Measurements from ENCODE around the gene TECPR1.

Gene TECPR1

DNA sequence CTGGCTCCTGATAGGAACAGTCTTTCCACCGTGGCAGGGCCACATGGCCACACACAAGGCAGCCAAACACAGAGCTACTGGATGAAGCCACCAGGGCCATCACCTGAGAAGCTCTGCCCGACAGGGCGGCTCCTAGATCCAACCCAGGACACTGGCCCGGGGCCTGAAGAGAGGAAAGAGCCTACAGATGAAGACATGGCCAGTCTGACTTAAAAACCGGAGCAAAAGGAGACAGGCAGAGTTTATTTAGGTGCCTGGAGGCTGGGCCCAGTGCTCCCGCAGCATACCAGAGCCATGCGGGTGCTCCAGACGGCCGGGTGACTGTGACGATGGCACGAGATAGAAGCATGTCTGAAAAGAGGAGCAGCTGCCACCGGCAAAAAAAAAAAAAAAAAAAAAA, 3.9 kb downstream of the TECPR1 start:
- no peak for DNase-seq

DNA sequence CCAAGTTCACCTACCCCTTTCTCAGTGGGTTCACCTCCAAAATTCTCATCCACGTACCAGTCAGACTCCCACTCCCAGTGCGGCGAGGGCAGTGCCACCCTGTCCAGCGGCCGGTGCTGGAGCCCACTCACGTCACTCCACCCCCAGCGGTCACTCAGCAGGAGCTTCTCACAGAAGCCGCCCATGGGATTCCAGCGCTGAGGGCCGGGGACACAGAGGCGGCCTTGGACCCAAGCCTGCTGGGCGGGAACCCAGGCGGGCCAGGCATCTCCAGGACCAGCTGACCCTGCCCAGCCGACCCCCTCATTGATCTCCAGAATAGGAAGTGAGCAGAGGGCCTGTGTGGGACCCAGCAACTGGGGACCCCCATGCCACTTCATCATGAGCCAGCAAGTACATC, 7.2 kb downstream of the TECPR1 start:
- DNase-seq: no peak

DNA sequence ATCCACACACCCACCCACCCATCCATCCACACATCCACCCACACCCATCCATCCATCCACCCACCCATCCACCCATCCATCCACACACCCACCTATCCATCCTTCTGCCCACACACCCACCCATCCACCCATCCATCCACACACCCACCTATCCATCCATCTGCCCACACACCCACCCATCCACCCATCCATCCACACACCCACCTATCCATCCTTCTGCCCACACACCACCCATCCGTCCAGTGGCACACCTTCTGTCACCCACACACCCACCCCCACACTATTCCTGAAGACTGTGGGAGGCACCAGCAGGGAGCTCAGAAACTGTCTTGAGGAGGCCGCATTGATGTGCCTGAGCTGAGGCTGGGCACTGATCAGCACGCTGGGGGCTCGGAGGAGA, 9.1 kb downstream of the TECPR1 start:
- DNase-seq: no peak

DNA sequence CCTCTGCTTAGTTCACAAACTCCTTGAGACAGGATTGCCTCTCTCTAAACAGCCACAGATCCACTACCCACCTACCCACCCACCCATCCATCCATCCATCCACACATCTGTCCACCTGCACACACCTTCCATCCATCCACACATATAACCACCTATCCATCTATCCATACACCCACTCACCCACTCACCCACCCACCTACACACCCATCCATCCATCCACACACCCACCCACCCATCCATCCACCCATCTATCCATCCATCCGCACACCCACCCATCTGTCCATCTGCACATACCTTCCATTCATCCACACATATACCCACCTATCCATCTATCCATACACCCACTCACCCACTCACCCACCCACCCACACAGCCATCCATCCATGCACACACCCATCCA, 9.7 kb downstream of the TECPR1 start:
- DNase-seq: no peak

DNA sequence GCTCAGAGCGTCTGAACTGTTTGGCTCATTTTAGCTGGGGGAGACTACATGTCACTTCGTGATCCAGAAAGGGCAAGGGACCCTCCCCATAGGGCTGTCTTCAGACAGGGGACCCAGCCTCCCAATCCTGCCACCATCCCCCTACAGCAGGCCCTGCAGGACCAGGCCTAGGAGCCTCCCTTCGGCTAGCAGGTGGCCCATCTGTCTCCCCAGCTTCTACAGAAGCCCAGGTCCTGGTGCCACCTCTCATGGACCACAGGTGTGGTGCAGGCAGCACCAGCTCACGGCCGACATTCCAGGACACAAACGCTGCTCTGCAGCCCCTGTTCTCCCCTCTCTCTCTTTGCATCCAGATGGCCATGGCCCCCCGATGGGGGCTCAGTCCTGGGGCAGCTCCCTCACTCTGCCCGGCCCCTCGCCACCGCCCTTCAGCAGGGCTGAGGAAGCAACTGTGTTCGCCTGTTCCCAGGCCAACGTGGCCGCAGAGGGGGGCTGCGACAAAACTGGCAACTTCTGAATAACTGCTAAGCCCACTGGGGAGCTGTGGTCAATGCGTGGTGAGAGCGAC, 10.3 kb downstream of the TECPR1 start:
- no peak for DNase-seq

DNA sequence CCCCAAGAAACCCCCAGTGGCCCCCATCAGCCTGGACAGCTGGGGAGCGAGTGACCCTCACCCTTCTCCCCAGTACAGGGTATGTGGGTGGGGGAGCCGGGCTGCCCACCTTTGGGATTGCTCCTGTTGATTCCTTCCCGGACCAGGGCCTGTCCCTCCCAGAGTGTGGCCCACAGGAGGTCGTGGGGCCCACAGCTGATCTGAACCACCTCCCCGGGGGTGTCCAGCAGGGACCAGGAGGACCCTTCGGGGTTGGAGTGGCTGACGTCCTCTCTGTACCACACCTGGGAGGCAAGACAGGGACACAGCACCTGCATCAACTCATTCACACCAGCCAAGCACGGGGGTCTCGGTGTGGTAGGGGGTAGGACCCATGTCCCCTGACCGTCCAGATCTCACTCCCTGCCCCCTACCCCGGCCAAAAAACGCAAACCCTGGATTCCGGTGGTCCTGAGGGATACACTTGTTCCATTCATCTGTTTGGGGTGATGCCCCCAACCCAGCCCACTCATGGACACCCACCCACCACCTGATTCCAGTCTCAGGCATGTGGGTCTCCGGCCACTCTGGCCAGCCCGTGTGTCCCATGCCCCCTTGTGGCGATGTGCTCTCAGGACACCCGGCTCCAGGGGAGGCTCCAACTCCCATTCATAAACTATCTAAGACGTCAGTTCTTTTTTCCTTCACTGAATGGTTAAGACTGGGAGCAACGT, 10.9 kb downstream of the TECPR1 start:
- no peak for DNase-seq

DNA sequence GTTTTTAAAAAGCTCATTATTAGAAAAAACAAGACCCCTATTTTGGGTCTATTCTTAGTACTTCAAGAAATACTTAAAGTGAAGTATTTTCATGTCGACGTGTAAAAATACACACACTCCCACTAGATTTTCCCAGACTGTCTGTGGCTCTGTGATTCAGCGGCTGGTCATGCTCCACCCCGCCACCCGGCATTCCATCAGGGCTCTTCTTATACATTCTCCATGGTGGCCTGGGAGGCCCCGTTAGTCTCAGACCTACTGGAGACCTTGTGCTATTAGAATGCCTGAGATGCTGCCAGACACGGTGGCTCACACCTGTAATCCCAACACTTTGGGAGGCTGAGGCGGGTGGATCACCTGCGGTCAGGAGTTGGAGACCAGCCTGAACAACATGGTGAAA, 13.1 kb downstream of the TECPR1 start:
- DNase-seq: no peak

DNA sequence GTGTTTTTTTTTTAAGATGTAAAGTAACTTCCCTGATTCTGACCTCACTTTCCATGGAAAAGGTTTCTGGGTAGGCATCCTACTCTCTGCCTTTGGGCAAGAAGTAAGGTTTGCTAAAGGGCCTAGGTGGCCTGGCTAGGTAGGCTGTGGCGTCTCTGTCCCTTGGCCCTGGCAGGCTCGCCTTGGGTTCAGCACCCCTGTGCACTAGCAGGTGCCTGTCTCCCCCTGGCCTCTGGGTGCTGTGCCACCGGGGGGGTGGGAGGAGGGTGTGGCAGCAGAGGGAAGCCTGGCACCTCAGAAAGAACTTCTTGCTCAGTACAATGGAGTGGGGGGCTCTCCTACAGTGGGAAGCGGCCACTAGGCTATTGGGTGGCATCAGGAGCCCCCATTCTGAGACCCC, 14.0 kb downstream of the TECPR1 start:
- DNase-seq: no peak

DNA sequence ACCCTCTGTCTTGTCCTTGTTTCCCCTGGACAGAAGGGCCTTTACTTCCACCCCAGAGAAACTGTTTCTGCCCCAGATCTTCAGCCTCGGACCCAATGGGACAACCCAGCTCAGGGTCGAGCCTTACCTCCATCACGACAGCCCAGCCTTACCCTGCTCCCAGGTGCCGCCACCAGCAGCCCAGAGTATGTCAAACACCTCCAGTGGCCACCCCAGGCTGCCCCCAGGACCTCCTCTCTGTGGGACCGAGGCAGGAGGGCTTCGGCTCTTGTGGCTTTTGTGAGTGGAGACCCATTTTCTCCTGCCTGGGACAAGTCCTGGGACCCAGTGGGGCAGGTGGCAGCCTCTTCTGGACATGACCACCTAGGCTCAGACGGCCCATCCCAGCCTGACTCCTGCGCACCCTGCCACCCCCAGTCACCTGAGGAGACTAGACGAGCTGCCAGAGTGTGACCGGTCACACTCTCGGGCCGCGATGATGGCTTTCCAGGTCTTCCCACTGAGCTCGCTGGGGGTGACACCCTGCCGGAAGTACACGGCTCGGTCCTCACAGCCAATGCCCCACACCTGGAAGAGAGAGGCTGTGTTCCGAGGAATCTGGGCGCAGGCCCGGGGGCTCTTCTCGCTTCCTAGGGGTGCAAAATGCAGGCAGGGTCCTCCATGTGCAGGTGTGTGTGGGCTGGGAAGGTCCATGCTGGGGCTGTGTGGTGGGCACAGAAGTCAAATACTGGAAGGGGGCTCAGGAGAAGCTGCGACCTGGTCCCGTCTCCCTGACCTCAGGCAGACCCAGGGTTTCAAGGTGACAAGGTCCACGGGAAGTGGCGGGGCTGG, 15.5 kb downstream of the TECPR1 start:
- no peak for DNase-seq

DNA sequence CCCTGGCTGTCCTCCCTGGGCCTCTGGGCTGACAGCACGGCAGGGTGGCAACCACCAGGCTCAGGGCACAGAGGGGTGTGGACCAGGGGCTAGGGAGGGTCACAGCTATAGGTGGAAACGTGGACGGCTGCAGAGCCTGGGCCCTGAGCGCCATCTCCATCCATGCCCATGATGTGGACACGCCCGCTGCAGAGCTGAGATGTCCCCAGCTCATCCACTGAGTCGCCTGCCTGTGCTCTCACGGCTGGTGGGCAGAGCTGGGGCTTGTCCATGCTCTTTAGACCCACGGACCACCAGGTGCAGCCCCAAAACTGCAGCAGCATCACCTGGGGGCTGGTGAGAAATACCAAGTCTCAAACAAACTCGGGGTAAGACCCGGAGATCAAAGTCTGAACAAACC, 16.1 kb downstream of the TECPR1 start:
- DNase-seq: no peak

DNA sequence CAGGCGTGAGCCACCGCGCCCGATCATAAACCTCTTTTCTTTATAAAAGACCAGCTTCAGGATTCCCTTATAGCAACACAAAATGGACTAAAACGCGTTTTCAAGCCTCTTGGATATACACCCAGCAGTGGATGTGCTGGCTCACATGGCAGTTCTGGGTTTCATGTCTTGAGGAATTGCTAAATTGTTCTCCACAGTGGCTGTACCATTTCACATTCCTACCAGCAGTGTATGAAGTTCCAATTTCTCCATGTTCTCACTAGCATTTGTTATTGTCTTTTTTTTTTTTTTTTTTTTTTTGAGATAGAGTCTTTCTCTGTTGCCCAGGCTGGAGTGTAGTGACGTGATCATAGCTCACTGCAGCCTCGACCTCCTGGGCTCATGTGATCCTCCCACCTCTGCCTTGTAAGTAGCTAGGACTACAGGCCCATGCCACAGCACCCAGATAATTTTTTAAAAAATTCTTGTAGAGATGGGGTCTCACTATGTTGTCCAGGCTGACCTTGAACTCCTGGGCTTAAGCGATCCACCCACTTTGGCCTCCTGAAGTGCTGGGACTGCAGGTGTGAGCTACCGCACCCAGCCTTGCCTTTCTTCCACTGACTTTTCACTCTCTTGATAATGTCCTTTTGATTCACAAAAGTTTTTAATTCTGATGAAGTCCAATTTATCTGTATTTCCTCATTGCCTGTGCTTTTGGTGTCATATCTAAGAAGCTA, 17.4 kb downstream of the TECPR1 start:
- no peak for DNase-seq

DNA sequence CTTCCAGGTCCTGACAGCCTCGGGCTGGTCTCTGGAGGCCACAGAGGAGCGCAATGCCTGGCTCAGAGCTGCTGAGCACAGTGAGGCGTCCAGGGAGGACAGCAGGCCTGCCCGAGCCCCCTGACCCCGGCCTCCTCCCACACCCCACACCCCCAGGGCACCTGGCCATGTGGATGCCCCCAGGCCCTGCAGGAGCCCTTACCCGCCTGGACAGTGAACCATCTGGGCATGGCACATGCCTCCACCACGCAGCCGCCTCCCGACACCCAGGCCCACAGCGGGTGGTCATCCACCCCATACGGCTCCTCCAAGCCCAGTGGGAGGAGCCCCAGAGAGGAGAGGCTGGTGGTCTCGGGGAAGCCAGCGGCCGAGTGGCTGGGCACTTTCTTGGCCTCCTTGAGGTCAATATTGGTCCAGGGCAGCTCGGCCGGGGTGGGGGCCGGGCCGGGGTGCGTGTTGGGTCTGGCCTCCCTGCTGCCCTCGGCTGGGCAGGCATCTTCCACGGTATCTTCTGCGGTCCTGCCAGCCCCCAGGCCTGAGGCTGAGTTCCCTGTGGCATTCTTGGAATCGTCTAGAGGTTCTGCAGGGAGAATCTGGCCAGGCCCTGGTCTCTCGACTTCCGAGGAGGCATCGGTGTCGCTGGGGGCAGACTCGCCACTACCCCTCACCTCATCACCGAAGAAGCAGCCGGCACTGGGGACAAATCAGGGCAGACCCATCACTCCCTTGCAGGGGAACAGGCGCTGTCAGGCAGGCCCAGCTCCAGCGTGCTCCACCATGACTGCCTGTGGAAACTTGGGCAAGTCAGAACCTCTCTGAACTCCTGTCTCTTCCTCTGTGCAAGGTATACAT, 18.6 kb downstream of the TECPR1 start:
- DNase-seq: no peak

DNA sequence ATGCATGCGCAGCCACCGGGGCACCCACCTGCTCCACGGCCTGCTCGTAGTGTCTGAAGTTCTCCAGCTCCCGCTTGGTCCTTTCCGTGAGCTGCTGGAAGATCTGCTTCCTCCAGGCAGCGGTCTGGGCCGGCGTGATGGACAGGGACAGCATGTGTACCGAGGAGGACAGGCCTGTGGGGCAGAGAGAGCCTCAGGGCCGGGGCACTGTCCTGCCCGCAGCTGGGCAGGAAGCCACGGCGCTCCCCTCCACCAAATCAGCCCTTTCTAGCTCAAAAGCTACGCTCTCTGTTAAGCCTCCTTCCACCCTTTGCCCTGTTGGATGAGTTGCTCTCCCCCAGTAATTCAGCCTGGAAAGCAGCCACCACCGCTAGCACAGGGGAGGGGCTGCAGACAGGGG, 19.2 kb downstream of the TECPR1 start:
- no peak for DNase-seq

DNA sequence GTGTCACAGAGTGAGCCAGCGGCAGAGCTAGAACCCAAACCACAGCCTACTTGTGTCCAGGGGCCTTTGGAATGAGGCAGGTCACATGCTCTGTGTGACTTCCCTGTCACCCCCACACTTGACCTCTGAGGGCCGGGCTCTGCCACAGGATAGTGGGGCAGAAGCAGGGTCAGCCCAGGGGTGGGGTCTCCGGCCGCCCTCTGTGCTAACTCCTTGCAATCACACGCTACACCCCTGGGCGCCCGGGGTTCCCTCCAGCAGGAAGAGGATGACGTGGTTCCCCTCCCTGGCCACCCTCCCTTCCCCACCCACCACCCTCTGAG, 19.8 kb downstream of the TECPR1 start:
- DNase-seq: no peak

DNA sequence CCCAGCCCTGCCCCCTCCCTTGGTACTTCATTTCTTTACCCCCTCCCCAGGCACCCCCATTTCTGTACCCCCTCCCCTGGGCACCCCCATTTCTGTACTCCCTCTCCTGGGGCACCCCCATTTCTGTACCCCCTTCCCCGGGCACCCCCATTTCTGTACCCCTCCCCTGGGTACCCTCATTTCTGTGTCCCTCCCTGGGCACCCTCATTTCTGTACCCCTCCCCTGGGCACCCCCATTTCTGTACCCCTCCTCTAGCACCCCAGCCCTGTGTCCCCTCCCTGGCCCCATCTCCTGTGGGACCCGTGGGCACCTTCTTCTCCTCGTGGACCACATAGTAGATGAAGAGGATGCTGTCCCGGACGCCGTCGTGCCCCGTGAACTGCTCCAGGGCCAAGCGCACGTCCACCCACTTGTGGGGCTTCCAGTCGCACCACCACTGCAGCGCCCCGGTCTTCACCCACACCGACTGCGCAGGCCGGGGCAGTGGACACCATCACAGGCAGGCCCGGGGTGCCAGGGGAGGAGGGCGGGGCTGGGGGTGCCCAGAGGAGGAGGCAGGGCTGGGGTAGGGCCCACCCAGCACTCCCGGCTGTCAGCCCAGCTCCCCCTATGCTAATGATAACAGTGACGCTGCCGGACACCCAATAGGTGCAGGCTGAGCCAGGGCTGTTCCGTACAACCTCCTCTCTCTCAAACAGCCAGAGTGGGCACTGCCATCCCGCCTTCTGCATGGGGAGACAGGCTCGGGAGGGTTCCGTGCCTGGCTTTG, 20.4 kb downstream of the TECPR1 start:
- DNase-seq: no peak

DNA sequence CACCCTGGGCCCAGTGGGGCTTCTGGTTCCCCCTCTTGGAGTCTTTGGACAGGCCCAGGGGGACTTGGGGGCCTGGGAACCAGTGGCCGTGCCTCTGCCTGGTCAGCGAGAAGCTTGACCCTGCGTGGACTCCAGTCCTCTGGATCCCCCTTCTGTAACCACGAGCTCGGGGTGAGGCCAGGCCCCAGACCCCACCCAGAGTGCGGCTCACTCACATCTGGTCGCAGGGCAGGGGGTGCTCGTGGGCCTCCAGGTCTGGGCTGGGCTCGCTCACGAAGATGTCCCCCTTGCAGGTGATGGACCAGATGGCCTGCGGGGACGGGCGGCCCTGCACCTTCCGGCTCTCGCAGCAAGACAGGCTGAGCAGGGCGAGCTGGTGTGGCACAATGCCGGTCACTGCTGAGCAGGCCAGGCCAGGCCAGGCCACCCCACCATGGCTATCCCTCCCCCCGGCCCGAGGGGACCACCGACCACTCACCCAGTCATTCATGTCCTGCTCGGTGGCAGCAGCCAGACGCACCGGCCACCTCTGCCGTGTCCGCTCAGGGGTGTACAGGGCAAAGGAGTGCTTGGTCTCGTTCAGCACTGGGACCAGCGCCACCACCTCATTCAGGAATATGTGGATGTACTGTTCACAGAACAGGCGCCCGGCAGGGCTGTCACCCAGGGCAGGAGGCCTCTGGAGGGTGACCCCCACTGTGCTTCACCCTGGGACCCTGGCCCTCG, 21.1 kb downstream of the TECPR1 start:
- no peak for DNase-seq

DNA sequence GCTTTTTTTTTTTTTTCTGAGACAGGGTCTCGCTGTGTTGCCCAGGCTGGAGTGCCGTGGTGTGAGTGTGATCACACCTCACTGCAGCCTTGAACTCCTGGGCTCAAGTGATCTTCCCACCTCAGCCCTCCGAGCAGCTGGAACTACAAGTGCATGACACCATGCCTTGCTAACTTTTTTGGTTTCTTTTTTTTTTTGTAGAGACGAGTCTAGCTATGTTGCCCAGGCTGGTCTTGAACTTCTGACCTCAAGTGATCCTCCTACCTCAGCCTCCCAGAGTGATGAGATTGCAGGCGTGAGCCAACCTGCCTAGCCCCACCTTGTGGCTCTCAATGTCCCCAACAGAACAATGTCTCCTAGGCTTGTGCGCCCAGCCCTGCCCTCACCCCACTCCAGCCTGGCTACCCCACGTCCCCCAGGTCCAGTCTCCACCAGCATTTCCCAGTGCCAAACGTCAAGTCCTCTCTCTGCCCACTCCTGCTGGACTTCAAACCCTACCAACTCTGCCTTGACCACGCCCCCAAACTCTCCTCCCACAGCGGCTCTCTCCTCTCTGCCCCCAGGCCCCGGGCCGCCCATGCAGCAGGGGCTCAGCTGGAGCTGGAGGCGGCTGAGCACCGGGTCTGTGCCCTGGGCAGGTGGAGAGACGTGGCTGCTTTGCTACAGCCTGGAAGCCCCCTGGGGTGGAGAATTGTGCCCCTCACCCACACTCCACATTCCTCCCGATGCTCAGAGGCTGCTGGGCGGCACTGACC, 21.9 kb downstream of the TECPR1 start:
- DNase-seq: no peak

DNA sequence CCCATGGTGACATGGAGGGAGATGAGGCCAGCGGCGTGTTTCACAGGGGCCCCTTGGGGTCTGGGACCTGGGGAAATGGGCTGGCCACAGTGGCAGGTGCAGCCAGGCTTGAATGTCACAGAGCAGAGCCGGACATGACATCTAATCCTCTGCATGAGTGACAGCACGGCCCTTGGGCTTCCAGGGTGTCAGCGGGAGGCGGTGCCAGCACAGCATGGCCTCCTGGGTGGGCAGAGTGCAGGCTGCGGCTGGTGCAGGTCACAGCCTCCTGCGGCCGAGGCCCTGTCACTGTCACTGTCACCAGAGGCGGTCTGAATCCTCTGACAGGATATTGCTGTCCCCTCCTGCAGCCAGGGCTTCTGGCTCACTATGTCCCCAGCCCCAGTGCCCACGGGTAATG, 22.6 kb downstream of the TECPR1 start:
- no peak for DNase-seq

DNA sequence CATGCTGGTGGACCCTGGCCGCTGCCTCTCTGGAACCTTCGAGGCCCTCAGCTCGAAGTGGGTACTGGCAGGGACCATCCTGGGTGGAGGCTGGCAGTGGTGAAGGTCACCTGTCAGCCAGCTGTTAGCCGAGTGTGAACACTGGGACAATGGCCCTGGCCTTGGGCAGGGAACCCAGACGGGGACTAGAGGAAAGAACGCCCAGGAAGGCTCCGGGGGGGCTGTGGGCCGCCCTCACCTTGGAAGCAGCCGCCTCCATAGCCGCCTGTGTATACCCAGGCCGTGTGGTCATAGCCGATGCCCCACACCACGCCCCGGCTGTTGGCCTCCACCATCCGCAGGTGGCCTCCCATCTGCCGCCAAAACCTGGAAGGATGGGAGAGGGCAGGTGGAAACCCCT, 23.2 kb downstream of the TECPR1 start:
- DNase-seq: no peak

DNA sequence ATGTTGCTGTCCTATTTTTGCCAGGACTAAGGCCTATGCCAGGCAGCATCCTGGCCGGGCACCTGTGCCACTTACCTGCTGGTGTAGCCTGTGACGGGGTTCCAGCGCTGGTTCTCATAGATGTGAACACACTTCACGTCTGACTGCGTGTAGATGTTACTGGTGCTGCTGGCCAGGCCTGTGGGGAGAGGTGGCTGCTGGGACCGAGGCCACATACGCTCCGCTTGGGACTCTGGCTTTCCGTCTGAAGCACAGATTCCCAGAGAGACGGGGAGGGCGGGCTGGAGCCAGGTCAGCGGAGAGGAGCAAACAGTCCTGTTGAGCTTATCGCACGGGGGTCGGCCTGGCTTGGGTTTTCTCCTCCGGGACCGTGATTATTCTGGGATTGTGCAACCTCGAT, 24.1 kb downstream of the TECPR1 start:
- DNase-seq: no peak

All from GOT3 (cell line).